Sigmoid colon (tissue), 4 donors: ENCODE measurements around the gene ATP5MC3.

Experiments used
- EP300 ChIP-seq, 4 donors: sonication (generic); formaldehyde crosslinking; IDR thresholded peaks; one replicate each; pipeline ENCODE4 v1.6.1; 2017; ENCODE audit warnings: antibody characterized with exemption in 4 of 4
- POLR2A ChIP-seq, 2 donors: fragments of 450-650 bp; IDR thresholded peaks; one replicate each; pipeline ENCODE4 v1.6.1; 2016; ENCODE audit warnings: antibody characterized with exemption in 2 of 2, mild to moderate bottlenecking in 2 of 2, moderate library complexity in 2 of 2
- TF ChIP-seq, protein P1 (sequence below), 4 experiments: fragments of 450-650 bp in 3 of 4; fragments of 200-600 bp in 1 of 4; IDR thresholded peaks; one replicate each; pipeline ENCODE4 v1.5.1; 2016 to 2019; ENCODE audit warnings: antibody characterized with exemption in 4 of 4, mild to moderate bottlenecking in 3 of 4, moderate library complexity in 2 of 4

DNA sequence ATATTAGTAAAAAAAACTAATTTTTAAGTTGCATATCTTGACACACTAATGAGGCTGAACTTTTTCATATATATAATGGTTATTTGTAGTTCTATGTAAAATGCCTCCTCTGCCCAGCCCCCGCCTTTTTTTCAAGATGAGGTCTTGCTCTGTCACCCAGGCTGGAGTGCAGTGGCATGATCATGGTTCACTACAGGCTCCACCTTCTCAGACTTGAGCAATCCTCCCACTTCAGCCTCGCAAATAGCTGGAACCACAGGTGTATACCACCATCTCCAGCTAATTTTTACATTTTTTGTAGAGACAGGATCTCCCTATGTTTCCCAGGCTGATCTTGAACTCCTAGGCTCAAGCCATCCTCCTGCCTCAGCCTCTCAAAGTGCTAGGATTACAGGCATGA lies 37.8 kb downstream of the ATP5MC3 start:
- TF ChIP-seq EP300 (IDR thresholded peaks at IDR 0.05) (no peak), POLR2A (IDR thresholded peaks at IDR 0.05) (no peak)
- TF ChIP-seq, protein P1, sequence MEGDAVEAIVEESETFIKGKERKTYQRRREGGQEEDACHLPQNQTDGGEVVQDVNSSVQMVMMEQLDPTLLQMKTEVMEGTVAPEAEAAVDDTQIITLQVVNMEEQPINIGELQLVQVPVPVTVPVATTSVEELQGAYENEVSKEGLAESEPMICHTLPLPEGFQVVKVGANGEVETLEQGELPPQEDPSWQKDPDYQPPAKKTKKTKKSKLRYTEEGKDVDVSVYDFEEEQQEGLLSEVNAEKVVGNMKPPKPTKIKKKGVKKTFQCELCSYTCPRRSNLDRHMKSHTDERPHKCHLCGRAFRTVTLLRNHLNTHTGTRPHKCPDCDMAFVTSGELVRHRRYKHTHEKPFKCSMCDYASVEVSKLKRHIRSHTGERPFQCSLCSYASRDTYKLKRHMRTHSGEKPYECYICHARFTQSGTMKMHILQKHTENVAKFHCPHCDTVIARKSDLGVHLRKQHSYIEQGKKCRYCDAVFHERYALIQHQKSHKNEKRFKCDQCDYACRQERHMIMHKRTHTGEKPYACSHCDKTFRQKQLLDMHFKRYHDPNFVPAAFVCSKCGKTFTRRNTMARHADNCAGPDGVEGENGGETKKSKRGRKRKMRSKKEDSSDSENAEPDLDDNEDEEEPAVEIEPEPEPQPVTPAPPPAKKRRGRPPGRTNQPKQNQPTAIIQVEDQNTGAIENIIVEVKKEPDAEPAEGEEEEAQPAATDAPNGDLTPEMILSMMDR (IDR thresholded peaks at IDR 0.05), result no peak
